Osteoblast (primary cell): ENCODE measurements around the gene GTF3C6. TPM values are rescaled to one million over a fixed set of nuclear protein-coding genes. Genes with fewer than 3 reads are reported as not detected.
"Not testable (repeated sequence)": the region's sequence is repeated elsewhere in the genome, so short reads cannot be mapped to it uniquely, and the experiment has no call there.

Source experiments
- DNase-seq: peaks from one replicate; pipeline ENCODE4 v3.0.0; 2011; ENCODE audit warnings: low spot score, mixed read lengths; ENCODE audit not compliant: insufficient read length; ENCODE audit errors: missing footprints
- H2AFZ ChIP-seq: 2 replicates; pipeline ENCODE4 v1.6.0; 2011; ENCODE audit warnings: mild to moderate bottlenecking, low read length
- H3K27ac ChIP-seq: 2 replicates; pipeline ENCODE4 v1.5.1; 2011; ENCODE audit warnings: mild to moderate bottlenecking, low read depth, low read length, moderate library complexity
- H3K27me3 ChIP-seq: 2 replicates; pipeline ENCODE4 v1.6.0; 2012; ENCODE audit warnings: mild to moderate bottlenecking, control low read depth, inconsistent platforms, low read length, moderate library complexity; ENCODE audit not compliant: insufficient read depth
- H3K36me3 ChIP-seq: 2 replicates; pipeline ENCODE4 v1.5.1; 2011; ENCODE audit warnings: mild to moderate bottlenecking, low read length, control low read depth, moderate library complexity; ENCODE audit not compliant: insufficient read depth
- H3K4me1 ChIP-seq: 2 replicates; pipeline ENCODE4 v1.5.1; 2011; ENCODE audit warnings: mild to moderate bottlenecking, low read length, control low read depth, moderate library complexity; ENCODE audit not compliant: insufficient read depth
- H3K4me2 ChIP-seq: 2 replicates; pipeline ENCODE4 v1.6.0; 2011; ENCODE audit warnings: mild to moderate bottlenecking, low read length; ENCODE audit not compliant: insufficient read depth
- H3K4me3 ChIP-seq: fragments of 200-600 bp; sonication (generic); 3 replicates; pipeline ENCODE4 v1.5.1; 2012; ENCODE audit warnings: mild to moderate bottlenecking, low read length, inconsistent platforms; ENCODE audit not compliant: insufficient read depth
- H3K79me2 ChIP-seq: 2 replicates; pipeline ENCODE4 v1.6.0; 2012; ENCODE audit warnings: mild to moderate bottlenecking, low read length, control low read depth, inconsistent platforms; ENCODE audit not compliant: insufficient read depth
- H3K9me3 ChIP-seq: 2 replicates; pipeline ENCODE4 v1.5.1; 2011; ENCODE audit warnings: low read depth, low read length, control low read depth
- H4K20me1 ChIP-seq: 2 replicates; pipeline ENCODE4 v1.6.0; 2012; ENCODE audit warnings: mild to moderate bottlenecking, low read length, control low read depth; ENCODE audit not compliant: insufficient read depth
- CTCF ChIP-seq: IDR thresholded peaks from 2 replicates; pipeline ENCODE4 v1.5.1; 2011; ENCODE audit warnings: mild to moderate bottlenecking, low read depth, low read length, moderate library complexity; ENCODE audit errors: extremely low read depth
- total RNA-seq: library from RNA; depleted of rRNA; stranded (reverse); fragments of >200 nt; gene quantifications from 2 replicates; pipeline ENCODE4 v1.2.3, GENCODE V29; 2012

The GTF3C6 gene
- total RNA-seq, 1 donor = 35.1 TPM

GRCh38 chr6:110951986-110952794 is 6.3 kb upstream of the GTF3C6 start:
- H4K20me1 ChIP-seq = no peaks in the 10 kb centered on the region
- H3K9me3 ChIP-seq = no peaks in the 10 kb centered on the region
- no peaks in the 10 kb centered on the region for H3K36me3 ChIP-seq
- peaks cover 18% of the 10 kb centered on the region for H3K4me1 ChIP-seq
- H3K27me3 ChIP-seq = no peaks in the 10 kb centered on the region
- peak; percentile 64 for DNase-seq
- H3K27ac ChIP-seq = peak overlapping the region; percentile 54
- H3K4me3 ChIP-seq = no peak overlapping the region
- TF ChIP-seq CTCF = no peak
- peak overlapping the region; percentile 93 for H2AFZ ChIP-seq
- H3K4me2 ChIP-seq = peak overlapping the region; percentile 69
- H3K79me2 ChIP-seq = no peaks in the 10 kb centered on the region

- no peaks in the 10 kb centered on the region for H3K36me3 ChIP-seq
- no peak for TF ChIP-seq CTCF
- H2AFZ ChIP-seq = no peak overlapping the region
- H3K27ac ChIP-seq = no peak overlapping the region
- H3K4me1 ChIP-seq = peaks cover 21% of the 10 kb centered on the region
- H4K20me1 ChIP-seq = no peaks in the 10 kb centered on the region
- no peak overlapping the region for H3K4me3 ChIP-seq
- peaks cover 3% of the 10 kb centered on the region for H3K79me2 ChIP-seq
- H3K27me3 ChIP-seq = no peaks in the 10 kb centered on the region
- DNase-seq = no peak
- H3K4me2 ChIP-seq = no peak overlapping the region
- H3K9me3 ChIP-seq = no peaks in the 10 kb centered on the region
Measured at GRCh38 chr6:110953633-110954303, 4.7 kb upstream of the GTF3C6 start.

GRCh38 chr6:110960014-110960390 is 1.5 kb downstream of the GTF3C6 start:
- no peak for TF ChIP-seq CTCF
- peaks cover 3% of the 10 kb centered on the region for H3K4me1 ChIP-seq
- H3K36me3 ChIP-seq = peaks cover 28% of the 10 kb centered on the region
- no peaks in the 10 kb centered on the region for H3K27me3 ChIP-seq
- H2AFZ ChIP-seq = no peak overlapping the region
- H4K20me1 ChIP-seq = no peaks in the 10 kb centered on the region
- H3K9me3 ChIP-seq = no peaks in the 10 kb centered on the region
- H3K27ac ChIP-seq = no peak overlapping the region
- H3K4me3 ChIP-seq = no peak overlapping the region
- no peak for DNase-seq
- H3K4me2 ChIP-seq = no peak overlapping the region
- peaks cover 13% of the 10 kb centered on the region for H3K79me2 ChIP-seq

GRCh38 chr6:110962636-110963035 is 4.1 kb downstream of the GTF3C6 start:
- H2AFZ ChIP-seq, H3K4me2 ChIP-seq, H3K27me3 ChIP-seq, H3K27ac ChIP-seq, DNase-seq, H3K4me1 ChIP-seq, H3K4me3 ChIP-seq, H3K9me3 ChIP-seq, H4K20me1 ChIP-seq: not testable (repeated sequence)
- Histone ChIP-seq H3K79me2 (peaks cover 13% of the 10 kb centered on the region), H3K36me3 (peaks cover 49% of the 10 kb centered on the region)
